ENCODE measurements around the gene SLC2A6.

Gene SLC2A6

DNA sequence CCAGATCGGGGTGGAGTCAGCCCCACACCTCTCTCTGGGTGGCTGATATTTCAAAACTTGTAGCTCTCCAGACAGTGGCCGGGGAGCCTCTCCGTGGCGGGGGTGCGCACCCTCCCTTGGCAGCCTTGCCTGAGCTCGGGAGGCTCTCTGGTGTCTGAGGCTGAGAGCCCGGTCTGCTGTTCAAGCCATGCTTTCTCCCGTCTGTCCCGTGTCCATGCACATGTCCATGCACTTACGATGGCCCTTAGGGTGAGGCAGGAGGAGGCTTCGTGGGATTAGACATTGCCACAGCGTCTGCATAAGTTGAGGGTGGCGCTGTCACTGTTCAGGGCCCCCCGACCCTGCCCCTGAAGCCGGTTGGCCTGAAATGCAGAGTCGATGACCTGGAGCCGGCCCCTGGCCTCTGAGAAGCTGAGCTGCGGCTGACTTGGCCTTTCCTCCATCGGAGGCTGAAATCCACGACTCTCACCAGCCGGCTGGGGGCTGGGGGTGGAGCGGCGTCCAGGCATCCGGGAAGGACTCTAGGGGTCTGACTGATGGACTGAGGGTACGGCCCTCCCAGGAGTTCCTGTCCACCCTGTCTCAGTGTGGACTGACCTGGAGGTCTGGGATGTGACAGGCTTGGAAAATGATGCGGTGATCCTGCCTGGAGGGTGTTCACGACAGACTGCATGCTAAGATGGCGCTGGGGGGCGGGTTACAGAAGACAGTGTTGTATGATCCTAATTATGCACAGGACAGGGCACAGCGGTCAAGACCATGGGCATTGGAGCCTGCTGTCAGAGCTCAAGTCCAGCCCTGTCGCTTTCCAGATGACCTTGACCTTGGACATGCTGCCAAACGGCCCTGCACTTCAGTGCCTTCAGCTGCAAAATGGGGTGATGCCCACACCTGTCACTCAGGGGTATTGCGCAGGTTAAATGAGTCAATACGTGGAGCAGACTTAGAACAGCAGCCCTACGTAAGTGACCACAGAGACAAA, 18.3 kb upstream of the SLC2A6 start:
- DNase-seq (ENCODE audit: low read depth in 2 of 2, low spot score in 1 of 2): no peak

DNA sequence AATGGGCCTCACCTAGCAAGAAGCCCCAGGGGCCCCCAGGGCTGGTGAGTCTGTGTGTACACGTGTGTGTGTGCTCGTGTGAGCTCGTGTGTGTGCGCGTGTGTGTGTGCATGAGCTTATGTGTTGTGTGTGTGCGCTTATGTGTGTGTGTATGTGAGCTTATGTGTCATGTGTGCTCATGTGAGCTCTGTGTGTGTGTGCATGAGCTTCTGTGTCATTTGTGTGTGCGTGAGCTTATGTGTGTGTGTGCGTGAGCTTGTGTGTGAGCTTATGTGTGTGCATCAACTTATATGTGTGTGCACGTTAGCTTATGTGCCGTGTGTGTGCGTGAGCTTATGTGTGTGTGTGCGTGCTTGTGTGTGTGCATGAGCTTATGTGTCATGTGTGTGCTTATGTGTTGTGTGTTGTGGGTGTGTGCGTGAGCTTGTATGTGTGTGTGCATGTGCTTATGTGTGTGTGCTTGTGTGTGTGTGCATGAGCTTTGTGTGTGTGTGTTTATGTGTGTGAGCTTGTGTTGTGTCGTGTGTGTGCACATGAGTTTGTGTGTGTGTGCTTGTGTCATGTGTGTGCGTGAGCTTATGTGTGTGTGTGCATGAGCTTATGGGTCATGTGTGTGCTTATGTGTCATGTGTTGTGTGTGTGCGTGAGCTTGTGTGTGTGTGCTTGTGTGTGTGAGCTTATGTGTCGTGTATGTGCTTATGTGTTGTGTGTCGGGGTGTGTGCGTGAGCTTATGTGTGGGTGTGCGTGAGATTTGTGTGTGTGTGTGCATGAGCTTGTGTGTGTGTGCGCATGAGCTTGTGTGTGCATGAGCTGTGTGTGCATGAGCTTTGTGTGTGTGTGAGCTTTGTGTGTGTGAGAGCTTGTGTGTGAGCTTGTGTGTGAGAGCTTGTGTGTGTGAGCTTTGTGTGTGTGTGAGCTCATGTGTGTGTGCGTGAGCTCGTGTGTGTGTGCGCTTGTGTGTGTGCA, 16.7 kb upstream of the SLC2A6 start:
- no peak for DNase-seq (ENCODE audit: low read depth in 2 of 2, low spot score in 1 of 2)

DNA sequence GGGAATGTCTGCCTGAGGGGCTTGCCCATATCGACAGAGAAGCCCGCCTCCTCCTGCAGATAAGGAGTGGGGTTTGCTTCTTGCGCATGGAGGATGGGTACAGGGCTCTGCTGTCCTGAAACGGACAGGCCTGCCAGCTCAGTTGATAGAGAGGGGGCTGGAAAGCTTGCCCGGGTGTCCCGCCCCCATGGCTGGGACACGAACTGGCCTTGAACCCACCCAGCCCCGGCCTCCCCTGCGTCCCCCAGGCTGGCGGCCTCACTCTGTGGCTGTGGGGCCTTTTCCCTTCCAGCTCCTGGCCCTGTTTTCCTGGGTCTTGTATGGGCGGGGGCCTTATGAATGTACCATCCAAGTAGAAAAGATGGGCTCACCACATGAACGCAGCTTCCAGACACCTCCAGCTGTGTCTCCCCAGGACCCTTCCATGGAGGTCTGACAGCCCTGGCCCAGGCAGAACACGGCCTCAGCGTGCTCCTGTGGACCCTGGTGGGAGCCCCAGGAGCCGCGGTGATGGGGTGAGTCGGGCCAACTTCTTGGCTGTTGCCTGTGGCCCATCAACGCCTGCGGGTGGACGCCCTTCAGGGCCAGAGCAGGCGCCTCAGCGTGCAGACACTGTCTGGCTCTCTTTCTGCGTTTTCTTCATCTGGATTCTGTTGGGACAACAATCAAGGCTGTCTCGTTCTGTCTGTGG, 15.9 kb upstream of the SLC2A6 start:
- no peak for DNase-seq (ENCODE audit: low read depth in 2 of 2, low spot score in 1 of 2)

DNA sequence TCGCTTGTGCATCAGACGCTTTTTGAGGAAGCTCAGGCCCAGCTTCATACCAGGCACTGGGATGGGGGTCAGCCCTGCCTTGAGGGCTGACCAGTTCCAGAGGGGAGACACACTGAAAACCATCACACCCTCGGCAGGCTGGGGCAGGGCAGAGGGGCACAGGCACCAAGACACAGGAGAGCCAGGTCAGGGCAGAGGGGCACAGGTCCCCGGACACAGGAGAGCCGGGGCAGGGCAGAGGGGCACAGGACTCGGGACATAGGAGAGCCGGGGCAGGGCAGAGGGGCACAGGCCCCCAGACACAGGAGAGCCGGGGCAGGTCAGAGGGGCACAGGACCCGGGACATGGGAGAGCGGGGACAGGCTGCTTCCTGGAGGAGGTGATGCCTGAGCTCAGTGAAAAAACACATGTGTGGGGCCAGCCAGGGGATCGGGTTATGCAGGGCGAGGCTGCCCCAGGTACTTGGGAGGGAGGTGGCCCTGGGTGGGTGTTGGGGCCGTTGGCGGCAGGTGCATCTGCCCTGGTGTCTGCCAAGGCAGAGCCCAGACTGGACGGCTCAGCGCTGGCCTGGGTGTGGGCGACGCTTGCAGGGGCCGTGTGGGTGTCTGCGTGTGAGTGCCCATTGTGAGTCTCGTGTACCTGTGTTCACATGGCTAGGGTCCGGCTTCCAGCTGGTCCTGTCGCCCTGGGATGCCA, 15.1 kb upstream of the SLC2A6 start:
- DNase-seq (ENCODE audit: low read depth in 2 of 2, low spot score in 1 of 2): no peak

DNA sequence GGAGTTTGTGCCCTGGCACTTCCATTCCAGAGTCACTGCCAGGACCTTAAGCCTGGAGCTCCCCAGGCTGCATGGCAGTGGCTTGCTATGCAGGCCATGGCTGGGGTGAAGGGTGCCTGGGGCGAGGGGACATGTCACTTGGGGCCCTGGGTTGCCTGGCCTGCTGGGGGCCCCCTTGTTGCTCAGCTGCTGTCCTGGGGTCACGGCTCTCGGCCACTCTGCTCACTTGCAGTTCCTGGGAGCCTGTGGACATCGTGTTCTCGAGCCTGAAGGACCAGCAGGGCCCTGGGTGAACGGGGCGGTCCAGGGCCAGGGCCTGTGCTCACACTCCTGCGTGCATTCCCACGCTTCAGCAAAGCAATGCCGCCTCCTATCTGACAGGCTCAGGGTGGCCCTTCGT, 14.5 kb upstream of the SLC2A6 start:
- DNase-seq (ENCODE audit: low read depth in 2 of 2, low spot score in 1 of 2): no peak

DNA sequence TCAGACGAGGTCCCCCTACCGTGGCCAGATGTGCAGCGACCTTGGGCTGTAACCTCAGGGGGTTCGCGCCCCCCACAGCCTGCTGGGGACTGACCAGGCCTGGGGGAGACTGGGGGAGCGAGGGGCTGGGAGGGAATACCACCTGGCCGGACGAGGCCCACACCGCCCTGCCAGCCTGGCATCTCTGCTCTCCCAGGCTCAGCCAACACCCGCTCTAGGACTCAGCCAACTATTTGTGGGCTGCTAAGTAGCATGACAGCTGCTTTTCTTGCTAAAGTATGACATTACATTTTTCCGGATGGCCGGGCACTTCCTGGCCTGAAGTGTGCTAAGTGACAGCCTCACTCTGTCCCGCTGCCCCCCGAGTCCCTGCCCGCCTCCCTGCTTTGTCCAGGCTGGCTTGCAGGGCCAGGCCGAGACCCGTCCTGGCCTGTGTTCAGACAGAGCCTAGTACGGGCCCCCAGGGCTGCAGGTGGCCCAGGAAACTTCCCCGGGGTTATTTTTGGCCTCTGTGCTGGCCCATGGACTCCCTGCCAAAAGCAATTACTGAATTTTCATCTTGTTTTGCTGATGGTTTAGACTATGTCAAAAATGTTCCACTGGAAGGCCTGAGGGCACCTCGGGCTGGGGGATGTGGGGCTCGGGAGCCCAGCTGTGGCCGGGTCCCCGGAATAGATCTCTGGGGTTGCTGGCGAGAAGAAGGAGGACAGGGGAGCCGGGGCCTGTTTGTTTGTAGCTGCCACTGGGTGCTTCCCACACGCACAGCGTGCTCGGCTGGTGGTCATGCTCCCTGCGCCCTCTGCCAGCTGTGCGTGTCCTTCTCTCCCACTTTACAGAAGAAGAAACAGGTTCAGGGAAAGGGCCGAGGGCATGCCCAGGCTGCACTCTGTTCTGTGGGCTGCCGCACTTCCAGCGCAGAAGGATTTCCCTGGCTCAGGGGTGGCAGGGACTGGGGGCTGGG, 13.4 kb upstream of the SLC2A6 start:
- DNase-seq (ENCODE audit: low read depth in 2 of 2, low spot score in 1 of 2): no peak

DNA sequence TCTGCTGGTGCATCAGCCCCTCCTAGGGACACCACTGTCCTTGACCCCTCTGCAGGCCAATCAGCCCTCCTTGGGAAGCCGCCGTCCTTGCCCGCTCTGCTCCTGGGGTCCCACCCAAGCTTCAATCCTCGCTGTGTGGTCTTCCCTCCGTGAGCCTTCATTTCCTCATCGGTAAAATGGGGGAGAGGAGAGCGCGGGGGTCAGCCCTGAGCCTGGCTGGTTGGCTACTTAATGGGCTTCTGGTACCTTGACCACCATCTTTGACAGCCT, 12.7 kb upstream of the SLC2A6 start:
- DNase-seq (ENCODE audit: low read depth in 2 of 2, low spot score in 1 of 2): no peak

DNA sequence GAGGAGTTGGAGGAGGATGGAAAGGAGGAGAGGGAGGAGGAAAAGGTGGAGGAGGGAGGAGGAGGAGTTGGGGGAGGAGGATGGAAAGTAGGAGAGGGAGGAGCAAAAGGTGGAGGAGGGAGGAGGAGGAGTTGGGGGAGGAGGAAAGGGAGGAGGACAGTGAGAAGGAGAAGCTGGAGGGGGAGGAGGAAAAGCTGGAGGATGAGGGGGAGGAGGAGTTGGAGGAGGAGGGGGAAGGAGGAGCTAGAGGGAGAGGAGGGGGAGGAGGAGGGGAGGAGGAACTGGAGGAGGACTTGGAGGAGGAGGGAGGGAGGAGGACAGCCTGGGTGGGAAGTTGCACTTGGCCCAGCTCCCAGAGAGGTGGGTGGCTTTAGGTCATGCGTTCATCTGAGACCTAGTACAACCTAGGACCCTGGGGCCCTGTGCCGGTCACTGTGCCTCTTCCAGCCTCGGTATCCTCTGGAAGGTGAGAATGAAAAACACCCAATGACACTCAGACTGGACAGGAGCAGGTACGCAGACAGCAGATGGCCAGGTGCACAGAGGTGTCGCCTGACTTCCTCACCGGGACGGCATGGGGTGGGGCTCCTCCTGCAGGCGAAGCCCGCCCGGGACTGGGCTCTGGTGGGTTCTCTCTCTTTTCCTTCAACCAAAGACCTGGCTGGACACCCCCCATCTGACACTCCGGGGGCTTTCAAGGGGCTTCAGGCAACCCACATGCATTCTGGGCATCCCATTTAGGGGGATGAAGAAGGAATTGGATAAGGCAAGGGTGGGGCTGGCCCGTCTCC, 12.2 kb upstream of the SLC2A6 start:
- DNase-seq (ENCODE audit: low read depth in 2 of 2, low spot score in 1 of 2): no peak

DNA sequence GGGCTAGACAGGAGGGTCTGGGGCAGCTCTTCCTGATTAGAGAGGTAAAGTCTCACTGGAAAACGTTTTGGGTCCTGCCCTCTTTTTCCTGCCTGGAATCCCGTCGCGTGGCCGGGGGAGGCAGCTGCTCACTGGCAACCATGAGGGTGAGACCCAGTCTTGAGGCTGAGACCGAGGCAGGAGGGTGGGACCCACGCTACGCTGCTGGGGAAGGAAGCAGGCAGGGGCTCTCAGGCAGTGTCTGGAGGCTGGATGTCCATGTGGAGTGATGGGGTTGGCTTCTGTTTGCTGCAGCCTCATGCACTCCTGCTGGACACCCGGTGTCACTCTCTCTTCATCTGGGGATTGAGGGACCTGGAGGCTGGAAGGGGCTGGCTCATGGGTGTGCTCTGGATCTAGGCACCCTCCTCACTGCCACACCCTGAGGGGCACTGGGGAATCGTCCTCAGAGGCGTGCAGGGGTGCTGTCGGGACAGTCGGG, 11.3 kb upstream of the SLC2A6 start:
- DNase-seq (ENCODE audit: low read depth in 2 of 2, low spot score in 1 of 2): no peak

DNA sequence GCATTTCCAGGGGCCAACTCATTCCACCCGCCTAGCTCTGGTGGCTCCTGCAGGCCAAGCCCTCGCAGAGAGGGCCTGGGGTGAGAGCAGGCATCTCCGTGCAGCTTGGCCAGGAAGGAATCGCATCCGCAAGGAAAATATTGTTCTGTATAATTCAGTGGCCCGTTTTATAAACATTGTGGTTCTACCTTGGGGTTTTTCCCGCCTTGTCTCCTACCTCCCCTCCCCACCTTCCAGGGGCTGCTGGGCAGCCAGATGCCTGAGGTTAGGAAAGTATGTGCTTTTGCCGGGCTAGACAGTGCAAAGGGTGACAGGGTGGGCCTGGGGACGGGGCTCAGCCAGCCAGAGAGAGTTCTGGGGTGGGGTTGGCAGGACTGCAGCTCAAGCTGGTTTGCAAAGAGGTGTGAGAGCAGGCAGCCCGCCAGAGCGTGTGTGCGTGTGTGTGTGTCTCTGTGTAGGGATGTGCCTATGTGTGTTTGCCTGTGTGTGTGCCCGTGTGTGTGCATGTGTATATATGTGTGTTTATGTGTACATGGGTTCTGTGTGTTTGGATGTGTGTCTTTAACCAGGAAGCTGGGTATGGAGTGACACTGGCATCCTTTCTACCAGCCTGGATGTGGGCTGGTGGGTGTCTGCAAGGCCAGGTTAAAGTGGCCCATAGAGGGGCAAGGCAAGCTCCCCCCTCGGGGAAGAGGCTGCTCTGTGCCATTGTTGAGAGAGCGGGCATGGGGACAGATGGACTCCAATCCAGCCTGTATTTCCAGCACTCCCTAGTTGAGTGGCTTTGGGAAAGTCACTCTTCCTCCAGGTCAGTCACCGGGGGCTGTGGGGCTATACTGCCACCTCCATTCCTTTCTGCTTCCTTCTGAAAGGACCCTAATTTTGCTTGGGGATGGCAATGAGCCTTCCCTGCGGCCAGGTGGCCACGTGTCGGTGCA, 10.6 kb upstream of the SLC2A6 start:
- DNase-seq (ENCODE audit: low read depth in 2 of 2, low spot score in 1 of 2): no peak

DNA sequence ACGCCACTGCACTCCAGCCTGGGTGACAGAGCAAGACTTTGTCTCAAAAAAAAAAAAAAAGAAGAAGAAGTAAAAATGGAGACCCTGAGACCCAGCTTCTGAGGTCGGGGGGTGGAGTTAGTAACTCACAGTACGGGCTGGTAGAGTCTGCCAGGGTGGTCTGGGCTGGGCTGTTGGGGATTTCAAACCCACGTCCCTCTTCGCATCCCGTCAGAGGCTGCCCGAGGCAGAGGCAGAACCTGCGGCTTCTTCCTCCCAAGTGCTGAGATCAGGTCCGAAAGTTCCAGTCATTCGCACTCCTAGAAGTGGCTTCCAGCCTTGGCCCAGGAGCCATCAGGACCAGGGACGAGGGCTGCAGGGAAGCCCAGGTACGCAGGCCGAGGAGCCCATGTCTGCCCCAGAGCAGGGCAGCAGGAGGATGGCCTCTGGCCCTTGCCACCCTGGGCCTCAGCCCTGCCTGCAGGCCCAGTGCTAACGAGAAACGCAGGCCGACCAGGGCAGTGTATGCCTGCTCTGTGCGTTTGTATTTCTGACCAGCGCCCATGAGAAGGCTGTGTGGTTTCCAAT, 9.9 kb upstream of the SLC2A6 start:
- DNase-seq (ENCODE audit: low read depth in 2 of 2, low spot score in 1 of 2): no peak

DNA sequence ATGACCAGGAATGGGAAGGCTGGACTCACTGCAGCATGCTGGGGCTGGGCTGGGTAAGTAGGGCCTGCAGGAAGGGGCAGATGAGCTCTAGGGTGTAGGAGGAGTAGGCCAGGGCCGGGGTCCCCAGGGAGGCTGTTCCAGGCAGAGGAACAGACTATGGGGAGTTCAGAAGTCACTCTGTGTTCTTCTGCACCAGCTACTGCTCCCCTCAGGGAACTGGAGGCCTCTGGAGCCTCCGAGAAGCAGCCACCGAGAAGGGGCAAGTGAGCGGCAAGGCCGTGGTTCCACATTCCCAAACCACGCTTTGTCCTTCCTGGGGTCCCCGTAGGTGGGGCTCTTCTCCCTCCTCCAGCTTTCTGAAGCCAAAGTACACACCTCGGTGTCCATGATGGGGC, 8.4 kb upstream of the SLC2A6 start:
- no peak for DNase-seq (ENCODE audit: low read depth in 2 of 2, low spot score in 1 of 2)

DNA sequence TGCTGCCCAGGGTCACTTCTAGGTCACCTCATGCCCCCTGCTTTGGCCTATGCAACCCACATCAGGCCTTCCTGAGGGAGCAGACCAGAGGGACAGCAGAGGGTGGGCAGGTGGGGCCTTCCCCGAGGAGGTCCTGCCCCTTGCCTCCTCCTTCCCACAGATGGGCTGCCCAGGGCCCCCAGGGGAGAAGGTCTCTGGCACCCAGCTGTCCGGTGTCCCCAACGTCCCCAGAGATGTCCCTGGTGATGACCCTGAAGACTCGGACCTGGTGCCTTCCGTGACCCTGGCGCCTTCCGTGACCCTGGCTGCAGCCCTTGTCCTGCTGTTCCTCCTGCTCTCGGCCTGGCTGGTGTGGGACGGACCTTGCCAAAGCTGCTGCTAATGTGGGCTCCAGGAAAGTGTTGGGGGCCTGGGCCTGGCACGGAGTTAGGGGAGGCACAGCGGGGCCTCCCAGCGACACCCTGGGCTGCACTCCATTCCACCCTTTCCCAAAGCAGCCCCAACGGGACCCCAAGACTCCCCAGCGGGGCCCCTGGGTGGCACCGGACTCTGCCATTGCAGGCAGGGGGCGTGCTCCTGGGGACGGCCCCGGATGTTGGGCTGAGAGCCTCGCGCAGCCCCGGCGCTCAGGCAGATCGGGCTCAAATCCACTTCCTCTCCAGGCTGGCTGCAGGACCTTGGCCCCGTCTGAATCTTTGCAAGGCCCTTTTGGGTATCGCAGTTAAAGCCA, 6.8 kb upstream of the SLC2A6 start:
- no peak for DNase-seq (ENCODE audit: low read depth in 2 of 2, low spot score in 1 of 2)

DNA sequence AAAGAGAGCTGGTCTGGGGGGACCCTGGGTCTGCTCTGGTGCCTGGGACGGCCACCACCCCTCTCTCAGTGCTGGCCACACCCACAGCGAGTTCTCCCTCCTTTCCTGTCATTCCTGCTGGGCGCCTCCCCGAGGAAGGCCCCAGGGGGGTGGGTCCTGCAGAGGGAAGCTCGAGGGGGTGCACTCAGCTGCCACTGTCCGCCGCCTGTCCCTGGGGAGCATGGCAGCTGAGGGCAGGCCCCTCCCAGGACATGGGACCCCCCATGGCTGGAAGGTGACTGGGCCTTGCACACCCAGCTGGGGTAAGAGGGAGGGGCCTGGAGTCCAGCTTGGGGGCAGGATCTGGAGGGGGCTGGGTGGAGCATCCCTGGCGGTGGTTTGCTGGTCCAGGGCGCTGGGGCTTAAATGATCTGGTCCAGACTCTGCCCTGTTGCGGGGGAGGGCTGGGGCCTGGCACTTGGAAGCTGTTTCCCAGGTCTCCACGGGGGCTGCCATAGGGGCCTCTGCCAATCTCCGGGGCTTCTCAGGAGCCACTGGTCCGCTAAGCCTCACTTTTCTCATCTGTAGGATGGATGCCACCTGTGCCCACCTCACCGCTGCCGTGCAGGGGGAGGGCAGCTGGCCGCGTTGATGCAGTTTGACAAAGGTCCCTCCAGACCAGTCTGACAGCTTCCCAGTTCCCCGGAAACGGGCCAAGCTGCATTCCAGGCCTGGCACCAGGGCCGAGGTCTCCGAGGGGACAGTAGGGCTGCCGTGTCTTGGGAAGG, 6.0 kb upstream of the SLC2A6 start:
- no peak for DNase-seq (ENCODE audit: low read depth in 2 of 2, low spot score in 1 of 2)

DNA sequence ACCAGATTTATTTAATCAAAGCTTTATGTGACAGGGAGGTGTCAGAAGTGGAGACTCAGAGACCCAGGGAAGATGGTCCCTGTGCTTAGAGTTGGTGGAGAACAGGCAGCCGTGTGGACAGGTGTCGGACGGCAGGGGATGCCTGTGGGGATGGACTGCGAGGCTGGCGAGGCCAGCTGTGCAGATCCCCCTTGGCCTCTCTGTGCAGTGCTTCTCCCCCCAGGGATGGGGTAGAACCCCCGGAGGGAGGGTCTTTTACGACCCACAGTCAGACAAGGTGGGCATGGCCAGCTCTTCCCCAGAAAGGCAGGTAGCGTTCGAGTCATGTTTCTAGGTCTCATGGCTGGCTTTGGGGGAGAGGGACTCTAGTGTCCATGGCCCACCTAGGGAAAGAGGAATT, 4.7 kb upstream of the SLC2A6 start:
- no peak for DNase-seq (ENCODE audit: low read depth in 2 of 2, low spot score in 1 of 2)

Measured in stimulated activated CD8-positive, alpha-beta memory T cell treated with anti-CD3 and anti-CD28 coated beads, Interleukin-4, amount 100 ng/mL, for 1 hour (primary cell).